Loucy (cell line): ENCODE data around the gene SCRG1.

ENCODE experiments used
- CTCF ChIP-seq: fragments of 200-600 bp; sonication (generic); conservative IDR thresholded peaks from 2 replicates; pipeline ENCODE4 v1.5.1; 2014; ENCODE audit warnings: mild to moderate bottlenecking, antibody characterized with exemption, low read length
- EZH2phosphoT487 ChIP-seq: fragments of 200-600 bp; IDR thresholded peaks from 2 replicates; pipeline ENCODE4 v1.6.1; 2018; ENCODE audit warnings: antibody characterized with exemption, mild to moderate bottlenecking, moderate library complexity, borderline replicate concordance

GRCh38 chr4:173343832-173344397, 55.0 kb downstream of the SCRG1 start:
- TF ChIP-seq CTCF (no peak), EZH2phosphoT487 (no peak)
